Subcutaneous adipose tissue (tissue), 4 donors: ENCODE results near the gene NCBP2. TPM values are rescaled to one million over a fixed set of nuclear protein-coding genes. Genes with fewer than 3 reads are reported as not detected.

Experiments used
- CTCF ChIP-seq: fragments of 450-650 bp; IDR thresholded peaks from one replicate; pipeline ENCODE4 v1.5.1; 2016; ENCODE audit warnings: low read depth, mild to moderate bottlenecking, control low read depth, antibody characterized with exemption, moderate library complexity
- total RNA-seq, 4 donors: library from RNA; depleted of rRNA; stranded (reverse); fragments of >200 nt; gene quantifications; one replicate each; pipeline ENCODE4 v1.1.0, GENCODE V29; 2016

The NCBP2 gene
- 10 to 100 TPM; 35.7 to 41.4 (median 37.8) TPM for total RNA-seq

GRCh38 chr3:196942226-196942914 lies at the start of gene NCBP2:
NCBP2 (minus strand) TSS chr3:196942528; CDS start chr3:196942503, 25 bp downstream.
- TF ChIP-seq CTCF, result no peak

- no peak for TF ChIP-seq CTCF
These were observed 49.5 kb upstream of the NCBP2 start for GRCh38 chr3:196991581-196992460.

GRCh38 chr3:196990601-196991007 lies 48.3 kb upstream of the NCBP2 start:
- no peak for TF ChIP-seq CTCF

GRCh38 chr3:196989721-196990262 lies 47.5 kb upstream of the NCBP2 start:
- no peak for TF ChIP-seq CTCF

GRCh38 chr3:196988241-196989029 lies 46.1 kb upstream of the NCBP2 start:
- TF ChIP-seq CTCF, result no peak

GRCh38 chr3:196987022-196987421 lies 44.7 kb upstream of the NCBP2 start:
- TF ChIP-seq CTCF, result no peak
